HepG2 (cell line): ENCODE measurements around the gene ATAD3A. TPM values are rescaled to one million over a fixed set of nuclear protein-coding genes. Genes with fewer than 3 reads are reported as not detected.

ENCODE experiments used
- ATAD3A ChIP-seq: sonication (generic); formaldehyde crosslinking; IDR thresholded peaks from 2 replicates; pipeline ENCODE4 v1.4.0; 2020; ENCODE audit warnings: missing genetic modification reagents
- CHCHD3 ChIP-seq: sonication (generic); formaldehyde crosslinking; IDR thresholded peaks from 2 replicates; pipeline ENCODE4 v1.8.0; 2022; ENCODE audit warnings: mild to moderate bottlenecking, missing genetic modification reagents, moderate library complexity
- FOXA1 ChIP-seq, 2 experiments: fragments of 450-650 bp in 1 of 2; sonication (generic) in 1 of 2; formaldehyde crosslinking in 1 of 2; IDR thresholded peaks; 2 replicates each; pipeline versions ENCODE4 v1.4.0 to v1.6.1; 2016 to 2020; ENCODE audit warnings: missing genetic modification reagents in 1 of 2
- HNRNPK ChIP-seq: fragments of 200-400 bp; formaldehyde crosslinking; IDR thresholded peaks from 2 replicates; pipeline ENCODE4 v1.6.1; 2018; ENCODE audit warnings: low read length, low read depth, moderate library complexity, mild to moderate bottlenecking; ENCODE audit not compliant: poor library complexity, severe bottlenecking
- JARID2 ChIP-seq: sonication (generic); formaldehyde crosslinking; IDR thresholded peaks from 2 replicates; pipeline ENCODE4 v1.8.1; 2023; ENCODE audit warnings: missing genetic modification reagents, inconsistent platforms; ENCODE audit not compliant: insufficient replicate concordance
- KMT2A ChIP-seq: sonication (generic); formaldehyde crosslinking; IDR thresholded peaks from 2 replicates; pipeline ENCODE4 v1.4.0; 2020; ENCODE audit warnings: missing genetic modification reagents
- NR3C1 ChIP-seq: sonication (generic); formaldehyde crosslinking; IDR thresholded peaks from 2 replicates; pipeline ENCODE4 v1.4.0; 2020; ENCODE audit warnings: missing genetic modification reagents
- PHF21A ChIP-seq: sonication (generic); formaldehyde crosslinking; IDR thresholded peaks from 2 replicates; pipeline ENCODE4 v1.5.0; 2020; ENCODE audit warnings: mild to moderate bottlenecking, missing genetic modification reagents
- SMAD1 ChIP-seq: sonication (generic); formaldehyde crosslinking; IDR thresholded peaks from 2 replicates; pipeline ENCODE4 v1.4.0; 2020; ENCODE audit warnings: missing genetic modification reagents, low read depth, mild to moderate bottlenecking, borderline replicate concordance
- SRSF1 ChIP-seq: fragments of 200-400 bp; formaldehyde crosslinking; optimal IDR thresholded peaks from 2 replicates; pipeline ENCODE3; 2017; ENCODE audit warnings: mild to moderate bottlenecking, low read depth, low read length, moderate library complexity
- ZBTB1 ChIP-seq: sonication (generic); formaldehyde crosslinking; IDR thresholded peaks from 2 replicates; pipeline ENCODE4 v1.4.0; 2020; ENCODE audit warnings: missing genetic modification reagents, borderline replicate concordance
- ZNF333 ChIP-seq: sonication (generic); formaldehyde crosslinking; IDR thresholded peaks from 2 replicates; pipeline ENCODE4 v1.4.0; 2020; ENCODE audit warnings: mild to moderate bottlenecking, missing genetic modification reagents, borderline replicate concordance
- ZNF468 ChIP-seq: sonication (generic); formaldehyde crosslinking; IDR thresholded peaks from 2 replicates; pipeline ENCODE4 v1.8.0; 2022; ENCODE audit warnings: mild to moderate bottlenecking, moderate library complexity, missing genetic modification reagents
- ZNF703 ChIP-seq: sonication (generic); formaldehyde crosslinking; IDR thresholded peaks from 2 replicates; pipeline ENCODE4 v1.5.1; 2020; ENCODE audit warnings: missing genetic modification reagents, mild to moderate bottlenecking, moderate library complexity, borderline replicate concordance
- ZNF713 ChIP-seq: sonication (generic); formaldehyde crosslinking; IDR thresholded peaks from 2 replicates; pipeline ENCODE4 v1.4.0; 2020; ENCODE audit warnings: mild to moderate bottlenecking, missing genetic modification reagents
- polyA plus RNA-seq, 8 experiments: library from polyadenylated mRNA; depleted of rRNA in 3 of 8; stranded (reverse) in 7 of 8; unstranded in 1 of 8; fragments of >200 nt; fragmentation: Illumina TruSeq in 4 of 8; extraction: Trizol in 4 of 8; gene quantifications; 2 replicates each; pipeline versions ENCODE4 v1.2.1 to v1.2.3, GENCODE V29; 2011 to 2016; ENCODE audit warnings: low read depth in 4 of 8, missing spikeins in 1 of 8, mixed read lengths in 1 of 8; ENCODE audit not compliant: insufficient read depth in 1 of 8
- total RNA-seq, 5 experiments: library from RNA; depleted of rRNA; stranded (reverse); fragments of >200 nt; fragmentation: Illumina TruSeq; extraction: Trizol; gene quantifications; 2 replicates each; pipeline ENCODE4 v1.2.3, GENCODE V29; 2016; ENCODE audit warnings: low read depth in 1 of 5
- TF ChIP-seq, protein P1 (sequence below): sonication (generic); formaldehyde crosslinking; IDR thresholded peaks from 2 replicates; pipeline ENCODE4 v1.8.0; 2023; ENCODE audit warnings: mild to moderate bottlenecking, missing genetic modification reagents
- TF ChIP-seq, protein P2 (sequence below): sonication (generic); formaldehyde crosslinking; IDR thresholded peaks from 2 replicates; pipeline ENCODE4 v1.4.0; 2020; ENCODE audit warnings: mild to moderate bottlenecking, missing genetic modification reagents
- TF ChIP-seq, protein P3 (sequence below): sonication (generic); IDR thresholded peaks from 2 replicates; pipeline ENCODE4 v1.6.1; 2016; ENCODE audit warnings: low read depth, borderline replicate concordance
- TF ChIP-seq, protein P4 (sequence below): sonication (generic); formaldehyde crosslinking; IDR thresholded peaks from 2 replicates; pipeline ENCODE4 v1.5.1; 2020; ENCODE audit warnings: mild to moderate bottlenecking, missing genetic modification reagents, moderate library complexity
- TF ChIP-seq, protein P5 (sequence below): IDR thresholded peaks from 2 replicates; pipeline ENCODE4 v1.6.1; 2016
- TF ChIP-seq, protein P6 (sequence below): sonication (generic); formaldehyde crosslinking; IDR thresholded peaks from 2 replicates; pipeline ENCODE4 v1.4.0; 2020; ENCODE audit warnings: missing genetic modification reagents

ATAD3A gene
- total and polyA plus RNA-seq, 2 of the 13 experiments (the other 11 are each of a cell fraction or from before 2014, with no cell fraction given): 10.6 to 49.0 TPM

DNA sequence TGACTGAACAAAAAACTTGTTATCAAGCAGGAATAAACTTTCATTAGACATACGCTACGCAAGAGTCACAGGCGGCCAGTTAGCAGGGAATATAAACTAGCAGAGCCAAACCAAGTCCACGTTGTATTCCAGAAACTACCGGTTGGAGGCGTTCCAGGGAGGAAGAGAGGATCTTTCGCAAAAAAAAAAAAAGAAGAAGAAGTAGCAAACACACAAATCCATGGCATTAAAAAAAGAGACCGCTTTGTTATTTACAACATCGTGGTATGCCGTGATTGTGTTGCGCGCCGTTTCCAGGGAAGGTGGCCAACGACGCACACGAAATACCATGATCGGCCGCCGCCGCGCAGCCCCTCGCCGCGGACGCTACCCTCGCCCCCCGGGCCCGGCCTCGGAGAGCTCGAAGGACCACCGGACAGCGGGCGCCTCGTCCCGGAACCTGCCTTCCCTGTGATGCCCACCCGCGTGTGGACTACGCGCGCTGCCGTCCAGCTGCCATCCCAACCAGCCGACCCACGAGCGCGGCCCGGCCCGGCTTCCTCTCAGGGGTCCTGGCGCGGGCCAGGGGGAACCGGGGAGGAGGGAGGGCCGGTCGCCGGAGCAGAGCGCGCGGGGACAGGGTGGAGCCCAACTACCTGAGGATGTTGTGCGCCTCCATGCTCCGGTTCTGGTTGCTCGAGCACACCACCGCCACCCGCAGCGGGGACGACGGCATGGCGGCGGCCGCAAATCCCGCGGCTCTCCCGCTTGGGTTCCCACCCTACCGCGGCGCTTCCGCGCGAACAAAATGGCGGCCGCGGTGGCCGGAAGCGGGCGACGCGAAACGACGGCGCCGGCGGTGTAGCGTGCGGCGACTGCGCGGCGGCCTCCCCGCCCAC, 62.1 kb downstream of the ATAD3A start (continued):
- TF ChIP-seq, protein P1, sequence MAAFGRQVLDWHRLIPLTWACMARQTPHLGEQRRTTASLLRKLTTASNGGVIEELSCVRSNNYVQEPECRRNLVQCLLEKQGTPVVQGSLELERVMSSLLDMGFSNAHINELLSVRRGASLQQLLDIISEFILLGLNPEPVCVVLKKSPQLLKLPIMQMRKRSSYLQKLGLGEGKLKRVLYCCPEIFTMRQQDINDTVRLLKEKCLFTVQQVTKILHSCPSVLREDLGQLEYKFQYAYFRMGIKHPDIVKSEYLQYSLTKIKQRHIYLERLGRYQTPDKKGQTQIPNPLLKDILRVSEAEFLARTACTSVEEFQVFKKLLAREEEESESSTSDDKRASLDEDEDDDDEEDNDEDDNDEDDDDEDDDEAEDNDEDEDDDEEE (CRISPR knock-in tag): no peak
- TF ChIP-seq, protein P2, sequence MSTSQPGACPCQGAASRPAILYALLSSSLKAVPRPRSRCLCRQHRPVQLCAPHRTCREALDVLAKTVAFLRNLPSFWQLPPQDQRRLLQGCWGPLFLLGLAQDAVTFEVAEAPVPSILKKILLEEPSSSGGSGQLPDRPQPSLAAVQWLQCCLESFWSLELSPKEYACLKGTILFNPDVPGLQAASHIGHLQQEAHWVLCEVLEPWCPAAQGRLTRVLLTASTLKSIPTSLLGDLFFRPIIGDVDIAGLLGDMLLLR (CRISPR knock-in tag): no peak
- TF ChIP-seq, protein P3, sequence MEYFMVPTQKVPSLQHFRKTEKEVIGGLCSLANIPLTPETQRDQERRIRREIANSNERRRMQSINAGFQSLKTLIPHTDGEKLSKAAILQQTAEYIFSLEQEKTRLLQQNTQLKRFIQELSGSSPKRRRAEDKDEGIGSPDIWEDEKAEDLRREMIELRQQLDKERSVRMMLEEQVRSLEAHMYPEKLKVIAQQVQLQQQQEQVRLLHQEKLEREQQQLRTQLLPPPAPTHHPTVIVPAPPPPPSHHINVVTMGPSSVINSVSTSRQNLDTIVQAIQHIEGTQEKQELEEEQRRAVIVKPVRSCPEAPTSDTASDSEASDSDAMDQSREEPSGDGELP: no peak
- TF ChIP-seq ZNF703 (CRISPR knock-in tag) (no peak; the same call in 1 of the 2 replicates), KMT2A (CRISPR knock-in tag) (no peak; the same call in 1 of the 2 replicates), ZNF333 (CRISPR knock-in tag) (no peak), FOXA1 (IDR thresholded peaks at IDR 0.05) (no peak), FOXA1 (CRISPR knock-in tag; IDR thresholded peaks at IDR 0.05) (no peak), ATAD3A (CRISPR knock-in tag) (no peak), SMAD1 (CRISPR knock-in tag) (no peak), HNRNPK (no peak), ZNF468 (CRISPR knock-in tag) (no peak), SRSF1 (no peak), ZNF713 (no peak), JARID2 (CRISPR knock-in tag) (no peak), CHCHD3 (CRISPR knock-in tag) (no peak), ZBTB1 (CRISPR knock-in tag) (no peak; the same call in 1 of the 2 replicates), NR3C1 (CRISPR knock-in tag) (no peak), PHF21A (CRISPR knock-in tag) (no peak)
- TF ChIP-seq, protein P4, sequence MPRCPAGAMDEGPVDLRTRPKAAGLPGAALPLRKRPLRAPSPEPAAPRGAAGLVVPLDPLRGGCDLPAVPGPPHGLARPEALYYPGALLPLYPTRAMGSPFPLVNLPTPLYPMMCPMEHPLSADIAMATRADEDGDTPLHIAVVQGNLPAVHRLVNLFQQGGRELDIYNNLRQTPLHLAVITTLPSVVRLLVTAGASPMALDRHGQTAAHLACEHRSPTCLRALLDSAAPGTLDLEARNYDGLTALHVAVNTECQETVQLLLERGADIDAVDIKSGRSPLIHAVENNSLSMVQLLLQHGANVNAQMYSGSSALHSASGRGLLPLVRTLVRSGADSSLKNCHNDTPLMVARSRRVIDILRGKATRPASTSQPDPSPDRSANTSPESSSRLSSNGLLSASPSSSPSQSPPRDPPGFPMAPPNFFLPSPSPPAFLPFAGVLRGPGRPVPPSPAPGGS (CRISPR knock-in tag): 0 out of 2 replicates have a peak, but pooled peaks have one; percentile 11
- TF ChIP-seq, protein P5, sequence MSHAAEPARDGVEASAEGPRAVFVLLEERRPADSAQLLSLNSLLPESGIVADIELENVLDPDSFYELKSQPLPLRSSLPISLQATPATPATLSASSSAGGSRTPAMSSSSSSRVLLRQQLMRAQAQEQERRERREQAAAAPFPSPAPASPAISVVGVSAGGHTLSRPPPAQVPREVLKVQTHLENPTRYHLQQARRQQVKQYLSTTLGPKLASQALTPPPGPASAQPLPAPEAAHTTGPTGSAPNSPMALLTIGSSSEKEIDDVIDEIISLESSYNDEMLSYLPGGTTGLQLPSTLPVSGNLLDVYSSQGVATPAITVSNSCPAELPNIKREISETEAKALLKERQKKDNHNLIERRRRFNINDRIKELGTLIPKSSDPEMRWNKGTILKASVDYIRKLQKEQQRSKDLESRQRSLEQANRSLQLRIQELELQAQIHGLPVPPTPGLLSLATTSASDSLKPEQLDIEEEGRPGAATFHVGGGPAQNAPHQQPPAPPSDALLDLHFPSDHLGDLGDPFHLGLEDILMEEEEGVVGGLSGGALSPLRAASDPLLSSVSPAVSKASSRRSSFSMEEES (CRISPR knock-in tag): no peak
- TF ChIP-seq, protein P6, sequence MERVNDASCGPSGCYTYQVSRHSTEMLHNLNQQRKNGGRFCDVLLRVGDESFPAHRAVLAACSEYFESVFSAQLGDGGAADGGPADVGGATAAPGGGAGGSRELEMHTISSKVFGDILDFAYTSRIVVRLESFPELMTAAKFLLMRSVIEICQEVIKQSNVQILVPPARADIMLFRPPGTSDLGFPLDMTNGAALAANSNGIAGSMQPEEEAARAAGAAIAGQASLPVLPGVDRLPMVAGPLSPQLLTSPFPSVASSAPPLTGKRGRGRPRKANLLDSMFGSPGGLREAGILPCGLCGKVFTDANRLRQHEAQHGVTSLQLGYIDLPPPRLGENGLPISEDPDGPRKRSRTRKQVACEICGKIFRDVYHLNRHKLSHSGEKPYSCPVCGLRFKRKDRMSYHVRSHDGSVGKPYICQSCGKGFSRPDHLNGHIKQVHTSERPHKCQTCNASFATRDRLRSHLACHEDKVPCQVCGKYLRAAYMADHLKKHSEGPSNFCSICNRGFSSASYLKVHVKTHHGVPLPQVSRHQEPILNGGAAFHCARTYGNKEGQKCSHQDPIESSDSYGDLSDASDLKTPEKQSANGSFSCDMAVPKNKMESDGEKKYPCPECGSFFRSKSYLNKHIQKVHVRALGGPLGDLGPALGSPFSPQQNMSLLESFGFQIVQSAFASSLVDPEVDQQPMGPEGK (CRISPR knock-in tag): no peak
